ENCODE data around the gene MRPS12. TPM values are rescaled to one million over a fixed set of nuclear protein-coding genes. Genes with fewer than 3 reads are reported as not detected.
"Not testable (repeated sequence)": the region's sequence is repeated elsewhere in the genome, so short reads cannot be mapped to it uniquely, and the experiment has no call there.

Gene MRPS12
- 135 and 136 TPM in 2 replicates for total RNA-seq (2014; rRNA removed; shearing (Covaris generic))
- polyA plus RNA-seq (2015; cell fraction: cytosol; rRNA removed), result 64.1 and 81.8 TPM in 2 replicates
- 32.6 and 35.8 TPM in 2 replicates for polyA plus RNA-seq (2015; cell fraction: nucleus; rRNA removed)

DNA sequence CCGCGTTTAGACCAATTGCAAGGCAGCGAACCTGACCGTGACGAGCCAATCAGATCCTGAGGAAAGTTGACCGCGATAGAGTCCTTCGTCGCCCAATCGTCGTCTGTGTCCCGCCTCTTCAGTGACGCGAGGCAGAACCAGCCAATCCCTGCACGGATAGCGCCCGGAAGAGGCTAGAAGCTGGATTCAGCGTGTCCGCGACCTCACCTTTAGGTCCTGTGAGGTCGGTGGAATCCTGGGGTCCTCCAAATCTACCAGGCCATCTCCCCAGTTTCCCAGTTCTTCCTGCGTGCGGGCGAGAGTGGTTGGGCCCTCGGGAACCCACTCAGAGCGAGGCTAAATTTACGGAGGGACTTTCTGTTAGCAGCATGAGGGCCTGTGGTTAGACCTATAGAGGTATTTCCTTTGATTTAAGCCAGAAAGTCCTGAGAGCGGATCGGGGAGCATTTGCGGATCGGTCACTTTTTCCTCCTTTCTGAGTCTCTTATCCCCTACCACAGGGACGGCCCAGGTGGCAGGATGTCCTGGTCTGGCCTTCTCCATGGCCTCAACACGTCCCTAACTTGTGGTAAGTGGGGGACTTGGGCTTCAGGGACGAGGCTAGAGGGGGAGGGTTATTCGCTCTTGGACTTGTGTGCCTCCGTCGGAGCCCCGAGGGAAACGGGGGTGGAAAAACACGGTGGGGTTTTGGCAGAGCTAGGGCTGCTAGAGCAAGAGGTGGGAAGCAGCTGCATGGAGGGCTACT lies at the start of gene MRPS12:
TSS of gene MRPS12 (plus strand) at position 169 of the 745 bp plus-strand sequence. CDS start at position 520, 351 bp downstream.
- peak; percentile 98 for DNase-seq (ENCODE audit: low read depth)

DNA sequence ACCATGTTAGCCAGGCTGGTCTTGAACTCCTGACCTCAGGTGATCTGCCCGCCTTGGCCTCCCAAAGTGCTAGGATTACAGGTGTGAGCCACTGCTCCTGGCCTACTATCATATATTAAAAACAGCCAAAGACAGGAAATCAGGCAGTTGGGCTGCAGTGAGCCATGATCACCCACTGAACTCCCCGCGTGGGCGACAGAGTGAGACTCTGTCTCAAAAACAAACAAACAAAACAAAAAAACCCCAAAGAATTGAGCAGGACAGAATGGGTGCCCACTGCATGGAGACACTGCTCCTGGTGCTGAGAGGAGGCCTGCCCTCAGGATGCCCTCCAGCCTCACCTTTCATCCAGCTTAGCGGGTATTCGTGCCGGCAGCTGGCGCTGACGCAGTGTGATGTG lies 47.5 kb upstream of the MRPS12 start:
- DNase-seq (ENCODE audit: low read depth), result no peak

DNA sequence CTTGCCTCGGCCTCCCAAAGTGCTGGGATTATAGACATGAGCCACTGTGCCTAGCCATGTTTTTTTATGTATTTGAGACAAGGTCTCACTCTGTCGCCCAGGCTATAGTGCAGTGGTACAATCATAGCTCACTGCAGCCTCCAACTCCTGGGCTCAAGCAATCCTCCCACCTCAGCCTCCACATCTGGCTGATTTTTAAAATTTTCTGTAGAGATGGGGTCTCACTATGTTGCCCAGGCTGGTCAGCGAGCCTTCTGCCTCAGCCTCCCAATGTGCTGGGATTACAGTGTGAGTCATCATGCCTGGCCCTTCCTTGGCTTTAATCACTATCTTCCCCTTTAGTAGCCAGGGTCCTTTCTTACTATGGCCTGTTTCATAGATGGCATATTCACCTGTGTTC lies 46.1 kb upstream of the MRPS12 start:
- DNase-seq (ENCODE audit: low read depth), result not testable (repeated sequence)

DNA sequence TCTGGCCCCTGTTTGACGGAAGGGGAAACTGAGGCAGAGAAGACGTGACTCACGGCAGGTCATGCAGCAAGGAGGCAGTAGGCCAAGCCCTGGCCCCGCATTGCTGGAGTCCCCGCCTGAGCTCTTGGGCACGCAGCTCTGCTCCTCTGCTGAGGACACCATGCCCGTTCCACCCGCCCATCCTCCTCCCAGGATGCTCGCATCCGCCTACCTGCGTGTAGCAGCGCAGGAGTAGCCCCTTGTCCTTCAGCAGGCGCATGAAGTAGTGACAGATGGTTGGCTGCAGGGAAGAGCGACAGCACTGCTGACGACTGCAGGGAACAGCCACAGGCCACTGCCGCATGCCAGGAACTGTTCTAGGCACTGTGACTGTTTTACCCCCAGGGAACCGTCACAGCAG lies 41.9 kb upstream of the MRPS12 start:
- no peak for DNase-seq (ENCODE audit: low read depth)

DNA sequence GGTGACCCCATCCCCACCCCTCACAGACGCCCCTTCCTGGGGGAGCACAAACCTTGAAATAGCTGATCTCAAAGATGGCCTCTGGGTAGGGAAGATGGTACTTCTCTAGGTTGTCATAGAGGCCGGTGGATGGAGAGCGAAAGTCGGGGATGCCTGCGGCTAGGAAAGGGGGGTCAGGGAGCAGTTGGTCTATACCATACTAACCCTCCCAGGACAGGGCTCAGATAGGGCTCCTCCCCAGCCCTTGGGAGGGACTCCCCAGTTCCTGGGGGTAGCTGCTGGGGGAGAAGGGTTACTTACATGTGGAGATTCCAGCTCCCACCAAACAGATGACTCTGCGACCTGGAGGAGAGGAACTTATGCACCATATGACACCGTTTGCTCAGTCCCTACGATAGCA lies 40.9 kb upstream of the MRPS12 start:
- no peak for DNase-seq (ENCODE audit: low read depth)

DNA sequence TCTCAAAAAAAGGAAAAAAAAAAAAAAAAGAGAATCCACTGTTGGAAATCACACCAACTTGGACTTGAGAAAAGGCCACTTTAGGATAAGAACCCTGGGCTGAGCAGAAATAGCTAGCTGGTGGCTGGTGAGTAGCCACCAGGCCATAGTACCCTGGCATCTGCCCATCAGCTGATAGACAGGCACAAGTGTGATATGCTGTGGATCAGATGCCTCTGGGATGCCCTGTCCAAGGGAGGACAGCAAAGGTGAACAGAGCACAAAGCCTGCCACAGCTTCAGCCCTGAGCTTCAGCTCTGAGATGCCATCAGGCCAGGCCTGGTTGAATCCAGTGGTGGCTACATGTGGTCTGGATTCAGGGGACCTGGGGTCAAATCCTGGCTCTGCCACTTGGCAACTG lies 40.1 kb upstream of the MRPS12 start:
- no peak for DNase-seq (ENCODE audit: low read depth)

DNA sequence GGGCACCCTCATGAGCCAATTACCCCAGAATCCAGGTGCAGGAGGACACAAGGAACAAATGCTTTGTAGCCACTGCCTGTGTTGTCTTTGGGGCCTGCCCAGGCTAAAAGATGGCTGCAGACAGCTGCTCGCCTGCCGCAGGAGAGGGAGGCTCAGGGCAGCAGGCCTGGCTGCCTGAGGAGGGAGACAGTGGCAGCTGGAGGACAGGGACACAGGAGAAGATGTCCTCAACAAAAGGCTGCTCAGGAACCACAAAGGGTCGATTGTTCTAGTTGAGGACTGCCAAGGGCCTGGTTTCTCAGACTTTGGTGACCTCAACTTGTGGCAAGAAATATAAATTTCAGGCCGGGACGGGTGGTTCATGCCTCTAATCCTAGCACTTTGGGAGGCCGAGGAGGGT lies 39.0 kb upstream of the MRPS12 start:
- no peak for DNase-seq (ENCODE audit: low read depth)

DNA sequence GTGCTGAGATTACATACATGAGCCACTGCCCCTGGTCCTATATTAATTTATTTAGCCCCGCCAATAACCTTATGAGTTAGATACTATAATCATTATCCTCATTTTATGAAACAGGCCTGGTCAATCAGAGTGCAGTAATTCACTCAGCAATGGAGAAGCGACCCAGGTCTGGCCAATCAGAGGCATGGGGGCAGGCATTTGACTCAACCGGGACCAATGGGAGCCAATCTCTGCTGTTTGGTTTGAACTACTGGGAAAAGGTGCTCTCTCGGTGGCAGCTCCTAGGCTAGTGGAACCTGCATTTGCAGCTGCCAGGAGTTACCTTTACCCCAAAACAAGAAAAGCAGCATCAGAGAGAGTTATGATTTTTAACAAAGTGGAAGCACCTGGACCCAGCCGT lies 37.9 kb upstream of the MRPS12 start:
- no peak for DNase-seq (ENCODE audit: low read depth)

DNA sequence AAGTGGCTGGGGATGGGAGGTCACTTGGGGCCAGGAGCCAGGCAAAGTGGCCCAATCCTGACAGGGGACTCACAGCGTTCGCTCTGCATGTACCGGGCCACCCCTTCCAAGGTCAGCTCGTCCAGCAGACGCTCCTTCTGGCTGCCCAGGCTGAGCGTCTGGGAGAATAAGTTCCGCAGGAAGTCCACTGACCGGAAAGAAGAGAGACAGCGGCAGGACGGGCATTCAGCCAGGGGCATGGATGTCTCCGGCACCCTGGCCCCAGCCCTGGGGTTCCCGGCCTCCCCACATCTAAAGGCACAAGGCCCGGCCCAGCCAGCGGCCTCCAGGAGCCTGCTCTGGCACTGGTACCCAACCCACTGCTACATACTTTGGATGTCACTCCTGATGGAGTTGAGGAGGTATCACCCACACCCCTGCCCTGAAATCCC lies 37.4 kb upstream of the MRPS12 start:
- no peak for DNase-seq (ENCODE audit: low read depth)

DNA sequence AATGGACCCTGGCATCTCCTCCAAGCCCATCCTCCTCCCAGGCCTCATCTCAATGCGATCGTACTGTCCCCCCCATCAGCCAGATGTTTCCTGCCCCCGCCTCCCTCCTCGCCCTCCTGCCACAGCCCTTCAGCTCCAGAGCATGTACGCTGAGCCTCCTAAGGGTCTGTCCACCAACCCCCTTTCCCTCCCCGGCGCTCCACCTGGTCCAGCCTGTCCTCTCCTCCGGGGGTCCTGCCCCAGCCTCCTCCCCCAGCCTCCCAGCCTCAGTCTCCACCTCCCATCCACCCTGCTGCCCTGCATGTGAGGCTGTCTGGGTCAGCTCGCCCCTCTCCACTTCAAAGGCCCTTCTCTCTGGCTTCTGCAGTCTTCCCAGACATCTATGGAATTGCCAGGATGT lies 35.8 kb upstream of the MRPS12 start:
- no peak for DNase-seq (ENCODE audit: low read depth)

DNA sequence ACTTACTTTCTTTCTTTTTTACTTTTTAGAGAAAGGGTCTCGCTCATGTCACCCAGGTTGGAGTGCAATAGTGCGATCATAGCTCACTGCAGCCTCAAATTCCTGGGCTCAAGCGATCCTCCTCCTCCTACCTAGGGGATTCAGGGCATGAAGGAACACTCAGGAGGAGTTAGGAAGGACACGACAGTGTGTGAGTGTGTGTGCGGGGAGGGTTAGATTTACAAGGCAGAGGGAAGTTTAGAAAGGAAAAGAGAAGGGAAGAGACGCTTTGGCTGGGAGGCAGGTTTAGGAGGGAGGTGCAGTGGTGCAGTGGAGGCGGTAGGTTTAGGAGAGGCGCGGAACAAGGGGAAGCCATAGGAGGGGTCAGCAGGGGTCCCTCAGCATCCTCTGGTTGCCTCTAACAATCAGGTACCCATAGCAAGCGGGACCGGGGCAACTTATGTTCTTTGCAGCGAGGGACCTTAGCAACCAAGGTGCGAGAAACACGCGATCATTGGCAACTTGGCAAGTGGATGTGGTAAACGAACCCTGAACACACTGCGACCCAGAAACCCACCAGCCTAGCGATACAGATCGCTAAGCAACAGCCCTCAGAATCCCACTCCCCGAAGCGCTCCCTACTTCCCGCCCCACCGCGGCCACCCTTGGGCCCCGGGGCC lies 31.8 kb upstream of the MRPS12 start:
- DNase-seq (ENCODE audit: low read depth), result no peak

DNA sequence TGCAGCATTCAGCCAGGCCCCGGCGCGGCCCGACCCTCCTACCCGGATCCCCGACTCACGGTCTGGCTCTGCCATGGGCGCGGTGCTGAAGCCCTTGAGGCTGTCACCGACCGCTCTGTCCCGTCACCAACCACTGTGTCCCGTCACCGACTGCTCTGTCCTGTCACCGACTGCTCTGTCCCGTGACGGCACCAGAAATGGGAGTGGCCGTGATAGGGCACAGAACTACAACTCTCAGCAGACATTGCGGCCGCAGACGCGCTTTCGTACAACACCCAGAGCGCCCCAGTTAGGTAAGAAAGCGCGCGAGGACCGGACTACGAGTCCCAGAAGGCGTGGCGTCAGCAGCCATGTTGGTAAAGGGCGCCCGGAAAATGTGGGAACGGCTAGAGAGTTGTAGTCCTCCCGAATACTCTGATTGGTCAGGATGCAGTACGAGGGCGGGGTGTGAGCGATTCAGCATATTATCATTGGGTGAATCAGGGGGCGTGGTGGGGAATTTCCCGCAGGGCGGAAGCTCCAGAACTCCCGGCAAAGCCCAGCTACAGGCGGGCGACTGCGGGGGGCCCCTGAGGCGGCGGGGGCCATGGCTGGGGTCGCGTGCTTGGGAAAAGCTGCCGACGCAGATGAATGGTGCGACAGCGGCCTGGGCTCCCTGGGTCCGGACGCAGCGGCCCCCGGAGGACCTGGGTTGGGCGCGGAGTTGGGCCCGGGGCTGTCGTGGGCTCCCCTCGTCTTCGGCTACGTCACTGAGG lies 31.1 kb upstream of the MRPS12 start, which contains the start of the genes NFKBIB and SIRT2:
TSS of gene NFKBIB (plus strand) at position 523 of the 755 bp plus-strand sequence. CDS start at position 587, 64 bp downstream.
TSS of gene SIRT2 (minus strand) at position 172 of the 755 bp plus-strand sequence. CDS start at position 75, 97 bp downstream.
- peak; percentile 100 for DNase-seq (ENCODE audit: low read depth)

DNA sequence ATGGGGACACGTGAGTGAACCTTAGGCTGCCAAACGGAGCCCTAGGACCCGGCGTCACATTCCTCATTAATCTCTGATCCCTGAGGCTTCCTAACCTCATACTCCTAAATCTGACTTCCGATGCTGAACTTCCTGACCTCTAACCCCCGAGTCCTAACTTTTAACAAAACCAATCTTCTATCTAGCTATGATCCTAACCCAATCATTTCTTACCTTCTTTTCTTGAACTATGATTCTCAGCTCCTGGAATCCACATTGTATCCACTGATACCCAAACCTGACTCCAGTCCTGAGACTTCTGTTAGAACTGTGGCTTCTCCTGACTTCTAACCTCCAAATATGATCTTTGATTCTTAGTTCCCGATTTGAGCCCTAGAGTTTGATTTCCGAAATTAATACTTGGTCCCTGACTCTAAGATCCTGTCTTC lies 30.5 kb upstream of the MRPS12 start:
- DNase-seq (ENCODE audit: low read depth), result no peak

DNA sequence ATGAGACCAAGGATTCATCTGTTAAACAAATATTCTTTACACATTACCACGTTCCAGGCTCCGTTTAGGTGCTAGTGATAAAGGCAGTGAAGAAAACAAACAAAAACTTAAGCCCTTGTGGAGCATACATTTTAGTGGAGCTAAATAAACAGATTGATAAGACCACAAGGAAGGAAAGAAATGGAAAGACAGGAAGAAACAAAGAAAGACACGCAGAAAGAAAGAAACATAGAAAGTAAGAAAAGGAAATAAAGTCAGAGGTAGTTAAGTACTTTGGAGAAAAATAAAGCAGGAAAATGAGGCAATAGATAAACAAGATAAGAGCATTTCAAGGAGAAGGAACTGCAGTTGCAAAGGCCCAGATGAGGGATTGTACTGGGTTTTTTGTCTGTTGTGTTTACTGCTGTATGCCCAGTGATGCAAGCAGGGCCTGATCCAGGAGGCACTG lies 30.0 kb upstream of the MRPS12 start:
- DNase-seq (ENCODE audit: low read depth), result no peak

DNA sequence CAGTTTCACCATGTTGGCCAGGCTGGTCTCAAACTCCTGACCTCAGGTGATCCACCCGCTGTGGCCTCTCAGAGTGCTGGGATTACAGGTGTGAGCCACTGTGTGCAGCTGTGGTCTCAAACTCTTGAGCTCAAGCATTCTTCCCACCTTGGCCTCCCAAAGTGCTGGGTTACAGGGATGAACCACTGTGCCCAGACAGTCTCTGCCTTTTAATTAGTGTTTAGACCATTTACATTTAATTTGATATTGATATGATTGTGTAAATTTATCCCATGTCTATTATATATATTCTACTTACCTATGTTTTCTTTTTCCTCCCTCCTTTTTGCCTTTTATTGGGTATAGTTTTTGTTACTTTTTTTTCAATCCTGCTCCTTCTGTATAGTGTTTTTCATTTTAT lies 29.1 kb upstream of the MRPS12 start:
- no peak for DNase-seq (ENCODE audit: low read depth)

DNA sequence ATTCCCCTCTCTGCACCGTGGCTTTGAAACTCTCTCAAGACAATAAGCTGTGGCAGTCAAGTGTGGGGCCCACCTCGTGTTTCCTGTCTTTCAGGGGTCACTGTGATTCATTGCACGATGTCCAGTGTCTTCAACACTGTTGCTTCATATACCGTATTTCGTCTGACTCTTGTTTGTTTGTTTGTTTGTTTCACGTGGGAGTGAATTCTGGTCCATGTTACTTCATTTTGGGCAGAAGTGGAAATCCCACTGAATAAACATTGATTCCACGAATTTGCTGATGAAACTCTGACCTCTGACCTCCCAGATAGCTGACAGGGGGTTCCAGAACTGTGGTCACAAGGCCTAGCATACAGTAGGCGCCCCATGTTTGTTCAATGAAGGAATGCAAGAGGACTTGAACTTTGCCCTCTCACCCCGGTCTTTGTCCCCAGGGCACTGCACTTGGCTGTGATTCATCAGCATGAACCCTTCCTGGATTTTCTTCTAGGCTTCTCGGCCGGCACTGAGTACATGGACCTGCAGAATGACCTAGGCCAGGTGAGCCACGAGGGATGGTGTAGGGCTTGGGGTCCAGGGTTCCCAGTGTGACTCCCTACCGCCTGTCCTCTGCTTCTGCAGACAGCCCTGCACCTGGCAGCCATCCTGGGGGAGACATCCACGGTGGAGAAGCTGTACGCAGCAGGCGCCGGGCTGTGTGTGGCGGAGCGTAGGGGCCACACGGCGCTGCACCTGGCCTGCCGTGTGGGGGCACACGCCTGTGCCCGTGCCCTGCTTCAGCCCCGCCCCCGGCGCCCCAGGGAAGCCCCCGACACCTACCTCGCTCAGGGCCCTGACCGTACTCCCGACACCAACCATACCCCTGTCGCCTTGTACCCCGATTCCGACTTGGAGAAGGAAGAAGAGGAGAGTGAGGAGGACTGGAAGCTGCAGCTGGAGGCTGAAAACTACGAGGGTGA lies 25.9 kb upstream of the MRPS12 start:
- no peak for DNase-seq (ENCODE audit: low read depth)

DNA sequence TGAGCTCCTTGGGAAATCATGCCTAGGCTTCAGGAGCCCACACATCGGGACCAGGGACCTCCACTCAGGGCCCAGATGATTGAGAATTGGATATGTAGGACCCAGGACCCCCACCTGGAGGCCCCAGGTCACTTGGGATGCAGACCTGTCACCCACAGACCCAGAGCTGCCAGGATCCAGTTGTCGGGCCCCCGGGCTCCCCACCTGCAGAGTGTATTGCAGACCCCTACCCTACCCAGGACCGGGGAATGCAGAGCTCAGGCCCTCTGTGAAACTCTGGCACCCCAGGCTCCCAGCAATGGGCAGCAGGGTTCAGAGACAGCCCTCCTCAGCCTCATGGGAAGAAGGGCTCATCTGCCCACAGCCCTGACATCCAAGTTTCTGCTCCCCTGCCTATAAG lies 25.1 kb upstream of the MRPS12 start:
- no peak for DNase-seq (ENCODE audit: low read depth)

DNA sequence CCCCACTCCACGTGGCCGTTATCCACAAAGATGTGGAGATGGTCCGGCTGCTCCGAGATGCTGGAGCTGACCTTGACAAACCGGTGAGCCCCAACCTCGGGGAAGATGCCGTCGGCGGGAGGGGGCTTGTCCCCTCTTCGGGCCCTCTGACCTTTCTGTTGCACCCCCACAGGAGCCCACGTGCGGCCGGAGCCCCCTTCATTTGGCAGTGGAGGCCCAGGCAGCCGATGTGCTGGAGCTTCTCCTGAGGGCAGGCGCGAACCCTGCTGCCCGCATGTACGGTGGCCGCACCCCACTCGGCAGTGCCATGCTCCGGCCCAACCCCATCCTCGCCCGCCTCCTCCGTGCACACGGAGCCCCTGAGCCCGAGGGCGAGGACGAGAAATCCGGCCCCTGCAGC lies 23.5 kb upstream of the MRPS12 start:
- DNase-seq (ENCODE audit: low read depth), result no peak

DNA sequence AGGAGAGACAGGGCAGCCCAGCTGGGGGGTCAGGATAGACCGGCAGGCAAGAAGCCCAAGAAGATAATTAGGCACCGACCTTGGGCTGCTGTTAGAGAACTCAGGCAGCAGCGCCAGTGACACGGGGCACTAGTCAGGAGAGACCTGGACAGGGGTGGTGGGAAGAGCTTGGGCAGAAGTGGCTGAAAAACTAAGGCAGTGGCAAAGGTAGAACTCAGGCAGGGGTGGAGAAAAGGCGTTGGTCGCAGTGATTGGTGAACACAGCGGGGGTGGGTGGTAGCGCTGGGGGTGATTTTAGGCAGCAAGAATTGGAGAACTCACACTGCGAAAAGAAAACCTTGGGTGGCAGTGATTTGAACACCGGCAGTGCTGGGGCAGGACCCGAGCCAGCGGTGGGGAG lies 23.1 kb upstream of the MRPS12 start:
- DNase-seq (ENCODE audit: low read depth), result no peak

DNA sequence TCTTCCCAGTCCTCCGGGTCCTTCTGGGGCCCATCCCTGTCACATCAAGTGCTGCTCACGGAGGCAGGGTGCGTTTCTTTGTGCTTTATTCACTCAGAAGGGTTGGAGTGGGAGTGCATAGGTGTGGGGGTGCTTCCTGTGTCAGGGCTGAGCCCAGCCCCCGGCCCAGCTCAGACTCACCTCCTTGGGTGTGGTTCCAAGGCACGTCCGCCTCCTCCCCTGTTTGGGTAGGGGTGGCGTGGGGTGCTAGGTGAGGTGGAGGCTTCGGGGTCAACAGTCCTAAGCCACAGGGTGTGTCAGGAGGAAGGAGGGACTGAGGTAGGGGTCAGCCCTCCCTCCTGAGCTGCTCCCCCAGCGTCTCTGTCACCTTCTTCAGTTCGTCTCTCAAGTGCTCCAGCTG lies 21.8 kb upstream of the MRPS12 start:
- no peak for DNase-seq (ENCODE audit: low read depth)

All from HT1080 (cell line).